ENCODE data around the gene C5.
"Not testable (repeated sequence)": the region's sequence is repeated elsewhere in the genome, so short reads cannot be mapped to it uniquely, and the experiment has no call there.

C5 gene

DNA sequence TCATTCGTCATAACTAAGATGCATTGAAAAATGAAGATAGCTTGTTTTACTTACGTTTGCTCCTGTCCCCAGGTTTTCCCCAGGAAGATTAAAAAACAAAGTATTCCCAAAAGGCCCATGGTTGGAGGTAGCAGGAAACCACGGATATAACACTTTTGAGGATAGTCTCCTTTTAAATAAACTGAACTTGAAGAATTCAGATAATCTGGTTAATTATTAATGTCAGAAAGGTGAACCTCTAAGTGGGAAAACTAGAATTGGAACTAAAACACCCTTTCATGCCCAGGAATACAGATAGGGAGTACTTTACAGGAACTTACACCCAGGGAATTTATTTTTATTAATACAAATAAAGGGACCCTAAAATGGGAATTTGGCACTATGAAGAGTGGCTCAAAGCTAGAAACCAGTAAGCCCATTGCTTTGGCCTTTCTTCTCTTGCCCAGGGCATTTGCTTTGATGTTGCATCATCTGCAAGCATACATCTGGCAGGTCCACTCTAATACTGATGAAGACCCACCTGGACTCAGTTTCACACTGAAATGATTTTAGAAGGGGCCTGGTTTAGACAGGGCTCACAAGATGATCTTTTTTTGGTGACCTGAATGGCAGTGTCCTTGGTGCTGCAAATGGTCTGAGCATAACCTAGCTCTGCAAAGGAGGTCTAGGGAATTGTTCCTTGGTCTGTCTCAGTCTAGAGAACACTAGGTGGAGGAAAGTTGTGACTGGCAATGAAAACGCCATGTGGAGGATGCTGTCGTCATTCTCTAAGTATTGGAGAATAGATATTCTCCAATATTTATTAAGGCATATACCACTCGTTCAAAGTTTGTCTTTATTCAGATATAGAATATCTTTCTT is at the start of gene C5:
TSS of gene C5 (minus strand) at position 148 of the 861 bp plus-strand sequence. CDS start at position 119, 29 bp downstream.
- no peak for DNase-seq (ENCODE audit: low read depth, low spot score)

DNA sequence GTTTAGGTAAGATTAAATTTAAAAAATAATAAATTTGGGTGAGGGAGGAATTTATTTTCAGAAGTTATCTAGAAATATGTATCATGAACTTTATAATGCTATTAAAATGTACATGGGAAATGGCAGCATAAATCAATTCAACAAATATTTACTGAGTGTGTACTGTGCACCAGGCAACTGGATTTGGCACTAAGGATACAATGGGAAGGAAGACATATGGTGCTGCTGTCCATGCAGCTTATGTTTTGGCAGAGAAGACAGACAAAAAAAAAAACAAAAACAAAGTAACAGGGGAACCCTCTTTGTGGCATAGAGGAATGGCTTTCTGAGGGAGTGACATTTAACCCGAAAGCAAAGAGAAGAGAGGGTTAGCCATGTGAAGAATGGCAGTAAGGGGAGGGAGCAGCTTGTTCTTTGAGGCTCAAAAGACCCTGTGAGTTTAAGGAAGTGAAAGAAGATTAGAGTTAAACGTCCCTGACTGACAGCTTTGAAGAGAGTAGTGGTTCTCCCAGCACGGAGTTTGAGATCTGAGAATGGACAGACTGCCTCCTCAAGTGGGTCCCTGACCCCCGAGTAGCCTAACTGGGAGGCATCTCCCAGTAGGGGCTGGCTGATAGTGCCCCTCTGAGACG is 48.6 kb upstream of the C5 start:
- no peak for DNase-seq (ENCODE audit: low read depth, low spot score)

DNA sequence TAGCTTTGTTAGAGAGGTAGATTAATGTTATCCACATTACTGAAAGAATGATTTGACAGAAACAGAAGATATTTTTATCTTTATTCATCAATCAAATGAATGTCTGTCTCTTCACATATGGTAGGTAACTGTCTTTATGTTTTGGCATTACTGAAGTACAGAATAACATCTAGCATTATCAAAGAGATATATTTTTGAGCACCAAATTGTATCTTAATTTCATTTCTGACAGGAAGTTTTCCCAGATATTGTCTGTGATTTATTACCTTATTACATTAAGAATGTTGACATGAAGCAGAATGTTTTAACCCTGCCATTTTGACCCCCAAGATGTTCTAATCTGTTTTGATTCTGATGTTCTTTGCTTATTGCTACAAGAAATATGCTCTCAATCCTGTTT is 45.0 kb upstream of the C5 start:
- no peak for DNase-seq (ENCODE audit: low read depth, low spot score)

DNA sequence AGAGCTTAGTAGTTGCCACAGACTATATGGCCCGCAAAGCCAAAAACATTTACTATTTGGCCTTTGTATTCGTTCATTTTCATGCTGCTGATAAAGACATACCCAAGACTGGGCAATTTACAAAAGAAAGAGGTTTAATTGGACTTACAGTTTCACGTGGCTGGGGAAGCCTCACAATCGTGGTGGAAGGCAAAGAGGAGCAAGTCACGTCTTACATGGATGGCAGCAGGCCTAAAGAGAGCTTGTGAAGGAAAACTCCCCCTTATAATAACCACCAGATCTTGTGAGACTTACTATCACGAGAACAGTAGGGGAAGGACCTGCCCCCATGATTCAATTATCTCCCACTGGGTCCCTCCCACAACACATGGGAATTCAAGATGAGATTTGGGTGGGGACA is 40.7 kb upstream of the C5 start:
- DNase-seq (ENCODE audit: low read depth, low spot score), result not testable (repeated sequence)

DNA sequence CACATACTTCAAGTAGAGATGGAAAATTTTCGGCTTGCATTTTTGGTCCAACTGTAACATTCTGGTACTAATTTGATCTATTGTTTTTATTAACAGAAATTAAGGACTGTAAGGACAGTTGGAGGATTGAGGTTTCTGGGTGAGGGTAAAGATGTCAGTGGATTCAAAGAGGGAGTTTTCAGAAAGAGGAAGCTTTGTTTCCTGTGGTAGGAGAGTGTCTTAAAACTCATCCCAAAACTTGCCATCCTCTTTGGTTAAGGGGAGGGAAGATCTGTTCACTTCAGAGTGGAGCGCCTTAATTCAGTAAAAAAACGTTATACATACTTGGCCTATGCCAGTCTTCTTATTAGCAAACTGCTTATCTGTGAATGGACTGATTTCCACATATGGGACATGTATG is 38.5 kb upstream of the C5 start:
- DNase-seq (ENCODE audit: low read depth, low spot score), result no peak

DNA sequence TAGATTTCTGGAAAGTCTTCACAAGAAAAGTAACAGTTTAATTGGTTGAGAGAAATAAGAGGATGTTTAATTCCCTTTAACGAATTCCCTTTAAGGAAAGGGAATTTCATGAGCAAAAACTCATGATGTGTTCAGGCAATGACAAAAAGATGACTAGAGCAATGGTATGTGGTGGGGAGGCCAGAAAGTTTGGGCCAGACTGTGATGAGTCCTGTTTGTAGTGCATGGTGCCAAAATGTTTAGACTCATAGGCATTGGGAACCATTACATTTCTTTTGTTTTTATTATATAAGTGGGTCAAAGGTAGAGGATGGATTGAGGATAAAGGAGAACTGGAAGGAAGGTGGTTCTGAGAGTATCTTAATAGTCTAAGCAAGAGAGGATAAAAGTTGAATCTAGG is 35.6 kb upstream of the C5 start:
- no peak for DNase-seq (ENCODE audit: low read depth, low spot score)

DNA sequence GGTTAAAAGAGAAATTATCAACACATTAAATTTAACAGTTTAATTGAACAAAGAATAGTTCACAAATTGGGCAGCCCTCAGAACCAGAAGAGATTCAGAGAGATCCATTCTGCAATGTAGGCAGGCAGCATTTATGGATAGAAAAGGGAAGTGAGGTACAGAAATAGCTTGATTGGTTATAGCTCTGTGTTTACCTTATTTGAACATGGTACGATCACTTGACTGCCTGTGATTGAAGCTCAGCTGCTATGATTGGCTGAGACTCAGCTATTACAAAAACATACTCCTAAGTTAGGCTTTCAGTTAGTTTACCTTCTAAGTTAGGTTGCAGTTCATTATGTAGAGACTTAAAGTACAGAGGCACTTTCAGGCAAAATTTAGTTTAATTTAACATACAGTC is 32.0 kb upstream of the C5 start:
- DNase-seq (ENCODE audit: low read depth, low spot score), result no peak

DNA sequence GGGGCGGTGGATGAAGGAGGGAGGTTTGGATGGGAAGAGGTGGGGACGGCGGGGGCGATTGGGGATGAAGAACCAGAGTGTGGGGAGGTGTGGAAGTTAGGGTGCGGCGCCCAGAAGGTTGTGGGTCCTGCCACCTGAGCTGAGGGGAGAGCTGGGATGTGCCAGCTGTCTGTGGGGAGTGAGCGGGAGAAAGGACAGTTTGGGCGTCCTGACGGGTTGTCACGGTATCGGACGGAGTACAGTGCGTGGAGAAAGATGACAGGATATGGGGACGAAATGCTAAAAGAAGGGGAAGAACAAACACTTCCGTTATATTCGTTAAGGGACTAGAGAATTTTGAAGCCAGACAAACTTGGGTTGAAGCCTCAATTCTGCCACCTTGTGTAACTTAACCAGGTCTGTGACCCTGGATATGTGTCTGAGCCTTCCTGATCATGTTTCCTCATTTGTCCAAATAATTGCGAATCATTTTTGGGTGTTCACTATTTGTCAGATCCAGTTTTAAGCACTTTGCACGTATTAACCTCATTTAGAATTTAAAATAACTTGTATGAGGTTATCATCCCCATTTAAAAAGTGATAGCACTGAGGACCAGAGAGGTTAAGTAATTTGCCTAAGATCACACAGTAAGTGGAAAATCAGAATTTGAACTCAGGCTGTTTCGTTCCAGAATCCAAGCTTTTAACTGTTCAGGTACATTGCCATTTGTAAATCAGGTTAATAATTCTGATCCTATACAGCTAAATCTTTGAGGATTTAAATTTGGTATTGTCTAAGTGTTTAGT is 25.4 kb upstream of the C5 start:
- DNase-seq (ENCODE audit: low read depth, low spot score), result no peak

DNA sequence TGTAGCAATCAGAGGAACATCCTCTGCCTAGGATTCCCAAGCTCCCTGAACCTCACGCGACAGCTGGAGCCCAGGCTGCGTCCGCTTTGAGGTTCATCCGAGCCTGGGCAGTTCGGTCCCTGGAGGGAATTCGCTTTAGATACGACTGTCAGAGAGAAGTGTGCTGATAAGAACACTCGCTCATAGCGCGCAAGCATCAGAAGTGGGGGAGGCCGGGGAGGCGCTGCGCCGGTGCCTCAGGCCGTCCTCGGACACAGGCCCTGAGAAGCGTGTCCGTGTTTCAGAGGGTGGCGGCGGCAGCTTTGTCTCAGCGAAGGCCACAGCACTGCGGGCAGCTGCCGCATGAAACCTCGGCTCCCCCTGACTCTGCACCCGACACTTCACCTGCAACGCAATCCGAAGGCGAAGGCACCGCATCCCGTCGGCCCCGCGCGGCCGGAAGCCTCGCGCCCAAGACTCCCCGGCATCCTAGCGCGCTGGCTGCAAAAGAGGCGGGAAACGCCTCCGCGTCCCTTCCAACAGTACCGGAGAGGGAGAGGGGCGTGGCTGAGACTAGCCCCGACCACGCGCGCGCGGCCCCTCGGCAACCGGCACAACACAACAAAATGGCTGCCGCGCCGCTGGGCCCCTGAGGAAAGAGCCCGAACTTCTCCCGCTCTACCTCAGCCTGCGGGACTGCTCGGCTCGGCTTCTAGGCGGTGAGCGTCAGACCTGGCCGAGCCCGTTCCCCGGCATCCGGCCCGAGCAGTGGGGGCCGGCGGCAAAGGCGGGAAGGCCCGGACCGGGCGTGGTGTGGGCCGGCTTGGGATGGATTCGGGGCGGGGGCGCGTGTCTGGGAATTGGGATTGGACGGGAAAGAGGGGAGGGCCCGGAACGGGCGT is 24.5 kb upstream of the C5 start, which contains the start of gene CNTRL:
TSS of gene CNTRL (plus strand) at position 586 of the 881 bp plus-strand sequence. CDS start 13,372 bp downstream, outside the sequence.
- peak; percentile 95 for DNase-seq (ENCODE audit: low read depth, low spot score)

DNA sequence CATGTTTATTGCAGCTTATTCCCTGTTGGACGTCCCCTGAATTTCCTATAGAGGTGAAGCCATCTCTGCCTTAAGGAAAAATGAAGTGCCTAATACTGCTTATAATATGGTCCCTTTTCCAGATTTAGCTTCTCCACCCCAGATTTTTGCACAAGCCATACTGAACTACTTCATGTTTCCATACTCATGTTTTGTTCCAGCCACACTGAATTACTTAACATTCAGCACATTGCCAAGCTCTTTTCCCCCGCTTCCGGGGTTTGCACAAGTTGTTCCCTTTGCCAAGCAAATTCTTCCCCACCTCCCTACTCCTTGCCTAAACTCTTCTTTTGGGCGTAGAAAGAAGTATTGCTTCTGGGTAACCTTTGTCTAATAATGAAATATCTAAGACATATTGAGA is 23.0 kb upstream of the C5 start:
- peak; percentile 23 for DNase-seq (ENCODE audit: low read depth, low spot score)

DNA sequence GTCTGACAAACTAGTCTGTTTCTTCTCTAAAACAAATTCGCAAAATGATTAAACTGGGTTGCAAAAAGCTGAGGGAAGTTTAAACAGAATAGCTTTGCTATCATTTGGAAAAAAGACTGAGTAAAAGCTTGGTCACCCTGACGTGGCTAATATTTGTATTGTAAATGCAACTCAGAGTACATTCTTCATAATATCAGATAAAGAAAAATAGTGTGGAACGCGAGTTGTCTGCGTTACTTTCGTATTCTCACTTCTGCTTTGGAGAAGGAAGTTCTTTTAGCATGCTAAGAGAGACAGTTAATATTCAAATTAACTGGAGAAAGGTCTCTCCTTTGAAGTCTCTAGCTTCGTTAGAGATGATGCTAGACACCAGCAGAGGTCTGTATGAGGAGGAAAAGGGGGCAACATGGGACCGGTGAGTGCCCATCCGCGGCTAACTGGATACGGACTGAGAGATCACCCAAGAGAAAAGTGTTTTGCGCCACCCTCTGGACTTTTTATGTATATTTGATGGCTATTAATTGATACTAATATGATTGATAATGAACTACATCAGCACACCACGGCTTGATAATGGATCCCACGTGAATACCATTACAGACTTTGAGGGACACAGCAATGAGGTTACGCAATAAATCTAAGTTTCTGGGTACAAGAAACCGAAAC is 21.8 kb upstream of the C5 start:
- peak; percentile 20 for DNase-seq (ENCODE audit: low read depth, low spot score)

DNA sequence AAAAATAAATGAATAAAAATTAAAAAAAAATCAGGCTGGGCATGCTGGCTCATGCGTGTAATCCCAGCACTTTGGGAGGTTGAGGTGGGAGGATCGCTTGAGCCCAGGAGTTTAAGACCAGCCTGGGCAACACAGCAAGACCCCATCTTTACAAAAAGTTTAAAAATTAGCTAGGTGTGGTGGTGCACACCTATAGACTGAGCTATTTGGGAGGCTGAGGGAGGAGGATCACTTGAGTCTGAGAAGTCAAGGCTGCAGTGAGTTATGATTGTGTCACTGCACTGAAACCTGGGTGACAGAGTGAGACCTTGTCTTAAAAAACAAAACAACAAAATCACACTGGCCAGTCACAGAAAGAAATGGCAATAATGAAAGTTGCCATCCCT is 21.3 kb upstream of the C5 start:
- DNase-seq (ENCODE audit: low read depth, low spot score), result no peak

DNA sequence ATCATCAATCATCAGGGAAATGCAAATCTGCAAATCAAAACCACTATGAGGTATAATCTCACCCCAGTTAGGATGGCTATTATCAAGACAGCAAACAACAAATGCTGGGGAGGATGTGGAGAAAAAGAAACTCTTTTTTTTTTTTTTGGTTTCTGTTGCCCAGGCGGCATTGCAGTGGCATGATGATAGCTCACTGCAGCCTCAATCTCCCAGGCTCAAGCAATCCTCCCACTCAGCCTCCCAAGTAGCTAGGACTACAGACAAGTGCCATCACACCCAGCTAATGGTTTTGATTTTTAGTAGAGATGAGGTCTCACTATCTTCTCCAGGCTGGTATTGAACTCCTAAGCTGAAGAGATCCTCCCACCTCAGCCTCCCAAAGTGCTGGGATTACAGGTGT is 19.3 kb upstream of the C5 start:
- no peak for DNase-seq (ENCODE audit: low read depth, low spot score)

DNA sequence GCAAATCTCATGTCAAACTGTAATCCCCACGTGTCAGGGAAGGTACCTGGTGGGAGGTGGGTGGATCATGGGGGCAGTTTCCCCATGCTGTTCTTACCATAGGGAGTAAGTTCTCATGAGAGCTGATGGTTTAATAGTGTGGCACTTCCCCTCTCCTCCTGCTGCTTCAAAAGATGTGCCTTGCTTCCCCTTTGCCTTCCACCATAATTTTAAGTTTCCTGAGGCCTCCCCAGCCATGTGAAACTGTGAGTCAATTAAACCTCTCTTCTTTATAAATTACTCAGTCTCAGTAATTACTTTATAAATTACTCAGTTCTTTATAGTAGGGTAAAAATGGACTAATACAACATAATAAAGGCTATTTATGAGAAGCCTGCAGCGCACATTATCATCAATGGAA is 17.6 kb upstream of the C5 start:
- DNase-seq (ENCODE audit: low read depth, low spot score), result no peak

DNA sequence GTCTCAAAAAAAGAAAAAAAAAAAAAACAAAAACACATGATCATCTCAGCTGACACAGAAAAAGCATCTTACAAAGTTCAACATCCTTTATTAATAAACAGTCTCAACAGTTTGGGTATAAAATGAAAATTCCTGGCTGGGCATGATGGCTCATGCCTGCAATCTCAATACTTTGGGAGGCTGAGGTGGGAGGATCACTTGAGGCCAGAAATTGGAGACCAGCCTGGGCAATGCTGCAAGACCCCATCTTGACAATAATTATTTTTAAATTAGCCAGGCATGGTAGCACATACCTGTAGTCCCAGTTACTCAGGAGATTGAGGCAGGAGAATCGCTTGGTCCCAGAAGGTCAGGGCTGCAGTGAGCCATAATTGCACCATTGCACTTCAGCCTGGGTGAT is 16.8 kb upstream of the C5 start:
- no peak for DNase-seq (ENCODE audit: low read depth, low spot score)

DNA sequence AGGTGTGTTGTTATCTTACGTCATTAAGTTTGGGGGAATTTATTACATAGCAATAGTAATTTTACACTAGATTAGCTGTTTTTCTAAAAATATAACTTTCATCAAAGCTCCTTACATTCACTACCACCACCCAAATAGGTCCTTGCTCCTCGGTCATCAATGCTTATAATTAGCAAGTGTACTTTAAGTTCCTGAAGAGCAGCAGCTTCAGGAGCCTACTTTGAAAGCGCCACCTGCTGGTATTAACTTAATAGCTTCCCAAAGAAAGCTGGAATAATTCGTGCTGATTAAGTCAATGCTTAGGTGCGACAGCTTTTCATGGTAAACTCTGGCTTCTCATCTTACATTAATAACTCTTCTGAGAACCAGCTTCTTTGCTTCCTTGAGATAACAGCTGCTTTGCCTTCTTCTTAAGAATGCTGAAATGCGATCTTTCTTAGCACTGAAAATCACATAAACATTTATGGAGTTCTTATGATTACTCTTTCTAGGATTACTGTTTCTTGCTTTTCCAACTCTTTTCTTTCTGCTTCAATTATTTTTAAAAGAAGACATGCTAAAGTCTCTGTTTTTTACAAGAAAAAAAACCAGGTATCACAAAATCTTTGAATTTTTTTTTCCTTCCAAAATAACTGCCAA is 10.0 kb upstream of the C5 start:
- DNase-seq (ENCODE audit: low read depth, low spot score), result peak; percentile 79

DNA sequence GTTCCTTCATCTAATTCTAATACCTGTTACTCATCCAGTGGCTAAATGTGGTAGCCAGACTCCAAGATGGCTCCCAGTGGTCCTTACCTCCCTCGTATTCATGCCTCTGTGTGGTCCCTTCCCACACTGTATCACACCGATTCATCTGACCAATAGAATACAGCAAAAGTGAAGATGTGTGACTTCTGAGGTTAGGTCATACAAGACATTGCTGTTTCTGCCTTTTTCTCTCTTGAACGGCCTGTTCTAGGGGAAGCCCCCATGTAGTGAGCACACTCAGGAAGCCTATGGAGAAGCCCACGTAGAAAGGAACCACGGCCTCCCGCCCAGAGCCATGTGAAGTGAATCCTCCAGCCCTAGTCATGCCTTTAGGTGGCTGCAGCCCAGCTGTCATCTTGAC is 9.4 kb upstream of the C5 start:
- DNase-seq (ENCODE audit: low read depth, low spot score), result no peak

DNA sequence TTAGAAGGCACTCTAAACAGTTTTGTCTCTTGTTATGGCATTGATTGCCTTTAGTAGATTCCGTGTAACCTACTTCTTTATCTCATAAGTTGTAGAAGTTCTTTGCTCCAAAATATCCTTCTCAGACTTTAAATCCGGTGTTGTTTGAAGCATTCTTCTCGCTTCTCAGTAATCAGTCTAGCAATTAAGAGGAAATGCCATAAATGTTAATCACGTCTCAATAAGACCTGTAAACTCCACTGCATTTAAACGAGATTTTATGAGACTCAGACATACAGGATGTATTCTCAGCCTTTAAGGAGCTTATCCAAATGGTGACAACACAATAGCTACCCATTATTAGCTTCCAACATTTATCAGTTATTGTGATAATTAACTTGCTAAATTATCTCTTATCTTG is 7.7 kb upstream of the C5 start:
- DNase-seq (ENCODE audit: low read depth, low spot score), result no peak

DNA sequence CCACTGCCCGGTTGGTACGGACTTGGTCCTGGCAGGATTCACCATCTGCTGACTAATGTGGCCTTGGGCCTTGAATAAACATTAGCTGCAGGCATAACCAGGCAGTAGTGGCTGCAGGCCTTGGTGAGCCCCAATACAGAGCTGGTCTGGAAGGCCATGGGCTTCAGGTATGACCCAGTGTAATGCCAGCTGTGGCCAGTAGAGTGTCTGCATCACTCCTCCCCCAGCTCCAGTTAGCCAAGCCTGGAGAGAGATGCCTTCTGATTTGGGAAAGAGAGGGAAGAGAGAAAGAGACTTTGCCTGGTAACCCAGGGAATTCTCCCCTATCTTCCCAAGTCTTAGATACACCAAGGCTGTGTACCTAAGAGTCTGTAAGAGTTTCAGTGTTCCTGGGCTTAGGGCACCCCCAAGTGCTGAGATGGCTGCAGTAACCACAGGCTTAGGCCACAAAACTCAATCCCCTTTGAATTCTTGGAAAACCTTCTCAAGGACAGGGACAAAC is 5.6 kb upstream of the C5 start:
- no peak for DNase-seq (ENCODE audit: low read depth, low spot score)

DNA sequence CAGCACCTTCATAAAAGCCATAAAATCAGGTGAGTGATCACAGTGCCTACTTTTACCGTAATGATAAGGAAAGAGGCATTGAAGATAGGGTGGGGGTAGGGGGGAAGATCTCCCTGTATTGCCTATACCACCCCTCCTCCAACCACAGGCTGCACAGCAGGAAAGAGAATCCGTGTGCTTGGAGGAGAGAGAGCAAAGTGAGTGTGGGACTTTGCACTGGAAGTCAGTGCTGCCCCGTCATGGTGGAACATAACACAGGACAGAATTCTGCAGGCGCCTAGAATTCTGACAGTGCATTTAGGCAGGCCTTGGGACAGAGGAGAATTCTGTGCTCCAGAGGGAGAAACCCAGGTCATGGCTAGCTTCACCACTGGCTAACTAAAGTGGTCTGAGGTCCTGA is 3.5 kb upstream of the C5 start:
- DNase-seq (ENCODE audit: low read depth, low spot score), result no peak
